DLD1 (cell line): ENCODE measurements around the gene PBX1.

Source experiments
- in situ Hi-C: cut with HindIII; loops from 2 replicates; pipeline ENCODE4 v1.10.0; 2017; ENCODE audit warnings: low sequenced_read_pairs

Gene PBX1

GRCh38 chr1:164713456-164714207 is 154.6 kb downstream of the PBX1 start:
- in situ Hi-C loops, result no loop called here

- in situ Hi-C loops, result no loop called here
Measured at GRCh38 chr1:164716992-164717703, 158.2 kb downstream of the PBX1 start.

- in situ Hi-C loops, result no loop called here
Measured at GRCh38 chr1:164718821-164719220, 159.8 kb downstream of the PBX1 start.

- in situ Hi-C loops, result no loop called here
Measured at GRCh38 chr1:164719676-164720439, 160.9 kb downstream of the PBX1 start.

GRCh38 chr1:164720440-164721227 is 161.7 kb downstream of the PBX1 start:
- in situ Hi-C loops, result no loop called here

GRCh38 chr1:164721228-164721496 is 162.2 kb downstream of the PBX1 start:
- in situ Hi-C loops, result no loop called here

GRCh38 chr1:164723296-164723798 is 164.4 kb downstream of the PBX1 start:
- in situ Hi-C loops, result no loop called here

GRCh38 chr1:164725401-164725800 is 166.4 kb downstream of the PBX1 start:
- in situ Hi-C loops, result no loop called here

GRCh38 chr1:164726235-164726634 is 167.3 kb downstream of the PBX1 start:
- in situ Hi-C loops, result no loop called here

GRCh38 chr1:164728719-164729118 is 169.7 kb downstream of the PBX1 start:
- in situ Hi-C loops, result no loop called here

GRCh38 chr1:164731161-164731876 is 172.3 kb downstream of the PBX1 start:
- in situ Hi-C loops, result no loop called here

- in situ Hi-C loops, result no loop called here
Measured at GRCh38 chr1:164733070-164733469, 174.1 kb downstream of the PBX1 start.

GRCh38 chr1:164733734-164734133 is 174.8 kb downstream of the PBX1 start:
- in situ Hi-C loops, result no loop called here

- in situ Hi-C loops, result no loop called here
Measured at GRCh38 chr1:164735315-164736052, 176.5 kb downstream of the PBX1 start.

- in situ Hi-C loops, result no loop called here
Measured at GRCh38 chr1:164736137-164736536, 177.2 kb downstream of the PBX1 start.

- in situ Hi-C loops, result no loop called here
Measured at GRCh38 chr1:164739189-164739588, 180.2 kb downstream of the PBX1 start.

GRCh38 chr1:164740000-164740526 is 181.1 kb downstream of the PBX1 start:
- in situ Hi-C loops, result no loop called here

GRCh38 chr1:164742745-164743144 is 183.8 kb downstream of the PBX1 start:
- in situ Hi-C loops, result no loop called here

- in situ Hi-C loops, result no loop called here
Measured at GRCh38 chr1:164743976-164744375, 185.0 kb downstream of the PBX1 start.
